Lower leg skin (tissue), 3 donors: ENCODE data around the gene PALM3.

Experiments used
- POLR2A ChIP-seq, 2 donors: fragments of 450-650 bp; IDR thresholded peaks; one replicate each; pipeline ENCODE4 v1.6.1; 2016 to 2017; ENCODE audit warnings: antibody characterized with exemption in 2 of 2, mild to moderate bottlenecking in 1 of 2, moderate library complexity in 1 of 2
- TF ChIP-seq, protein P1 (sequence below), 3 donors: fragments of 450-650 bp; IDR thresholded peaks; one replicate each; pipeline ENCODE4 v1.5.1; 2016; ENCODE audit warnings: antibody characterized with exemption in 3 of 3, mild to moderate bottlenecking in 3 of 3, moderate library complexity in 2 of 3

GRCh38 chr19:14052470-14052869 is 9.4 kb downstream of the PALM3 start:
- TF ChIP-seq POLR2A (IDR thresholded peaks at IDR 0.05): no peak
- TF ChIP-seq, protein P1, sequence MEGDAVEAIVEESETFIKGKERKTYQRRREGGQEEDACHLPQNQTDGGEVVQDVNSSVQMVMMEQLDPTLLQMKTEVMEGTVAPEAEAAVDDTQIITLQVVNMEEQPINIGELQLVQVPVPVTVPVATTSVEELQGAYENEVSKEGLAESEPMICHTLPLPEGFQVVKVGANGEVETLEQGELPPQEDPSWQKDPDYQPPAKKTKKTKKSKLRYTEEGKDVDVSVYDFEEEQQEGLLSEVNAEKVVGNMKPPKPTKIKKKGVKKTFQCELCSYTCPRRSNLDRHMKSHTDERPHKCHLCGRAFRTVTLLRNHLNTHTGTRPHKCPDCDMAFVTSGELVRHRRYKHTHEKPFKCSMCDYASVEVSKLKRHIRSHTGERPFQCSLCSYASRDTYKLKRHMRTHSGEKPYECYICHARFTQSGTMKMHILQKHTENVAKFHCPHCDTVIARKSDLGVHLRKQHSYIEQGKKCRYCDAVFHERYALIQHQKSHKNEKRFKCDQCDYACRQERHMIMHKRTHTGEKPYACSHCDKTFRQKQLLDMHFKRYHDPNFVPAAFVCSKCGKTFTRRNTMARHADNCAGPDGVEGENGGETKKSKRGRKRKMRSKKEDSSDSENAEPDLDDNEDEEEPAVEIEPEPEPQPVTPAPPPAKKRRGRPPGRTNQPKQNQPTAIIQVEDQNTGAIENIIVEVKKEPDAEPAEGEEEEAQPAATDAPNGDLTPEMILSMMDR (IDR thresholded peaks at IDR 0.05): no peak
